Measurements from ENCODE around the gene RFPL4A.

RFPL4A gene

DNA sequence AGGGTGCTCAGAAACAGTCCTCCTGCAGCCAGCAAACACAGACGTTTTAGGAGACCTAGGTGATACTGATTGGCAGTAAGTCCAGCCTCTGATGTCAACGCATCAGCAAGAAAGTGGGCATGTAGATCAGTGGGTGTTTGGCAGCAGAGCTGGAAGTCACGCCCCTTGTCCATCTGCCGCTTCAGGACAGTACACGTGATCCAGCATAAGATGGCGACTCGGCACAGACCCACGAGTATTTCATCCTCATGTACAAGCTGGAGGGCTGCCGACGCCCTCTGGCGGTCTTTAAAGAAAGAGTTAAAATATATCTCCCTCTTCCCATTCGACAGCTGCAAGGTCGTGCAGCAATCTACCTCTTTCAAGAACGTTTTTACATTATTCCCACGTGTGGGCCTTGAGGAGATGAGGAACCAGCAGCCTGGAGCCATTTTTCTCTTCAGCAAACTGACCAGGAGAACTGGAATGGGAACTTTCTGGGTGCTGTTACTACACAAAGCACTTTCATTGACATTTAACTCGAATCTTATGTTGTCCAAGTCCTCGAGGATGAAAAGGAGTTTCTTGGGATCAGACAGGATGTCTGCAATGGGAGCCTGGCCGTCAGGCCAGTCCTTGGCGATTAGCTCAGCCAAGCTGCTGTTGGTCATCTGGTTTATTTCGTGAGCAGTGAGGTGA is 50.6 kb downstream of the RFPL4A start:
- peak; percentile 46 for DNase-seq

DNA sequence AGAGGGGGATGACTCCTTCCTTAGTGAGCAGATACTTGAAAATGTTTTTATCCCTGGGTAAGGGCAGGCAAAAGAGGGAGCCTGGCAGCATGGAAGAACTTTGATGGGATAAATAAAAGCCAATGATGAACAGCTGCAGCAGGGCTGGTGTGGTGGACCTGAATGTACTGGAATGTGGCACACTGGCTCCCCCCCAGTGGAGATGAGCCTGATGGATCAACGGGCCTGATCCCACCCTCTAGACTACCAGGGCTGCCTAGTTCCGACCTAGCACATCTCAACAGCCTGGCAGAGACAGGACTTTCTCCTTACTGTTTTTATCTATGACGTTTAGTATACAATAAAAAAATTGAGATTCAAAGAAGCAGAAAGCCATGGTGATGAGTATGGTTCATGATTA is 52.4 kb downstream of the RFPL4A start:
- DNase-seq = no peak

DNA sequence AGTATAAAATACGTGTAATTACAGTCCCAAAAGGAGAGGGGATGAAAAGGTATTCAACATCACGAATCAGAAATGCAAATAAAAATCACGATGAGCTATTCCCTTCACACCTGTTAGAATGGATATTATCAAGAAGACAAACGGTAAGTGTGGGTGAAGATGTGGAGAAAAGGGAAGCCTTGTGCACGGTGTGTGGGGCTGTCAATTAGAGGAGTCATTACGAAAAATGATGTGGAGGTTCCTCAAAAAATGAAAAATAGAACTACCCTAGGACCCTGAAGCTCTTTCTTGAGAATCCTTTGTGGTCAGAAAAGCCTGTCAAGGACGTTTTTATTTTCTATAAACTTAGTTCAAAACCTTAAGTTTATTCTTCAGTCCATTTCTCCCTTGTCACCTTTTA is 53.6 kb downstream of the RFPL4A start:
- DNase-seq = no peak

Data from inflammatory macrophage treated with lipopolysaccharide for 4 hours (primary cell).